Osteoblast (primary cell): ENCODE measurements around the gene AEN. TPM values are rescaled to one million over a fixed set of nuclear protein-coding genes. Genes with fewer than 3 reads are reported as not detected.

Source experiments
- DNase-seq: peaks from one replicate; pipeline ENCODE4 v3.0.0; 2011; ENCODE audit warnings: low spot score, mixed read lengths; ENCODE audit not compliant: insufficient read length; ENCODE audit errors: missing footprints
- H2AFZ ChIP-seq: 2 replicates; pipeline ENCODE4 v1.6.0; 2011; ENCODE audit warnings: mild to moderate bottlenecking, low read length
- H3K27ac ChIP-seq: 2 replicates; pipeline ENCODE4 v1.5.1; 2011; ENCODE audit warnings: mild to moderate bottlenecking, low read depth, low read length, moderate library complexity
- H3K27me3 ChIP-seq: 2 replicates; pipeline ENCODE4 v1.6.0; 2012; ENCODE audit warnings: mild to moderate bottlenecking, control low read depth, inconsistent platforms, low read length, moderate library complexity; ENCODE audit not compliant: insufficient read depth
- H3K36me3 ChIP-seq: 2 replicates; pipeline ENCODE4 v1.5.1; 2011; ENCODE audit warnings: mild to moderate bottlenecking, low read length, control low read depth, moderate library complexity; ENCODE audit not compliant: insufficient read depth
- H3K4me1 ChIP-seq: 2 replicates; pipeline ENCODE4 v1.5.1; 2011; ENCODE audit warnings: mild to moderate bottlenecking, low read length, control low read depth, moderate library complexity; ENCODE audit not compliant: insufficient read depth
- H3K4me2 ChIP-seq: 2 replicates; pipeline ENCODE4 v1.6.0; 2011; ENCODE audit warnings: mild to moderate bottlenecking, low read length; ENCODE audit not compliant: insufficient read depth
- H3K4me3 ChIP-seq: fragments of 200-600 bp; sonication (generic); 3 replicates; pipeline ENCODE4 v1.5.1; 2012; ENCODE audit warnings: mild to moderate bottlenecking, low read length, inconsistent platforms; ENCODE audit not compliant: insufficient read depth
- H3K79me2 ChIP-seq: 2 replicates; pipeline ENCODE4 v1.6.0; 2012; ENCODE audit warnings: mild to moderate bottlenecking, low read length, control low read depth, inconsistent platforms; ENCODE audit not compliant: insufficient read depth
- H3K9me3 ChIP-seq: 2 replicates; pipeline ENCODE4 v1.5.1; 2011; ENCODE audit warnings: low read depth, low read length, control low read depth
- H4K20me1 ChIP-seq: 2 replicates; pipeline ENCODE4 v1.6.0; 2012; ENCODE audit warnings: mild to moderate bottlenecking, low read length, control low read depth; ENCODE audit not compliant: insufficient read depth
- total RNA-seq: library from RNA; depleted of rRNA; stranded (reverse); fragments of >200 nt; gene quantifications from 2 replicates; pipeline ENCODE4 v1.2.3, GENCODE V29; 2012
- TF ChIP-seq, protein P1 (sequence below): IDR thresholded peaks from 2 replicates; pipeline ENCODE4 v1.5.1; 2011; ENCODE audit warnings: mild to moderate bottlenecking, low read depth, low read length, moderate library complexity; ENCODE audit errors: extremely low read depth

Gene AEN
- total RNA-seq, 1 donor, result 46.3 TPM

DNA sequence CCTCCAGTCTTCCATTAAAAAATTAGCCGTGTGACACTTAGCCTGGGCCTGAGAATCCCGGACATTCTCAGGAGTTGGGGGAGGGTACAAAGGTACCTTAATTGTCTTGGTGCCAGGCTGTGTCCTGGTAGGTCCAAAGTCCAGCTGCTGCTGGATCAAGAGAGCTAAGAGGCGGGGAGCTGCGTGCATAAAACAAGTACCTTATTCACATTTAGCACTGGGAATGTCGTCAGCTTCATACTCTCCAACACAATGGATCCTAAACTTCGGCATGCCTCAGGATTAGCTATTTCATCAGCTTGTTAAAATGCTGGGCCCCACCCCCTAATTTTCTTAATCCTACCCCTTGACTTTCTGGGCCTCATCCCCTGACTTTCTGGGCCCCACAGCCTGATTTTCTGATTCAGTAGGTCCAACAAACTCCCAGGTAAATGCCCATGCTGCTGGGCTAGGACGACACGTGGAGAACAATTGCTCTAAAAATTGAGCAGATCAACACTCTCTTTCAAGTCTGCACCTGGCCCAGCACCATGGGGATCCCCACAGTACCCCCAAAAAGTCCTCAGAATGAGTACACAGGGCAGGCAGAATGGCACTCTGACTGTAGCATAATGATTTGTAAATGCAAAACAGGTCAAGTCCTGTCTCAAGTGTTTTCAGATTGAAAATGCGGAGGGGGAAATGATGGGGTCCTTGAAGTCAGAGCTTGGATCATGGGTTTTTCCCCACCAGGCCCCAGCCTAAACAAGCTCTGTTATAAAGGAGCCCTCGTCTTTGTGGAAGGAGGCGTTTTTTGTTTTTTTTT lies 5.6 kb upstream of the AEN start:
- no peak overlapping the region for H2AFZ ChIP-seq
- no peak overlapping the region for H3K4me2 ChIP-seq
- DNase-seq, result no peak
- no peaks in the 10 kb centered on the region for H3K27me3 ChIP-seq
- H3K9me3 ChIP-seq, result no peaks in the 10 kb centered on the region
- no peak overlapping the region for H3K27ac ChIP-seq
- TF ChIP-seq, protein P1, sequence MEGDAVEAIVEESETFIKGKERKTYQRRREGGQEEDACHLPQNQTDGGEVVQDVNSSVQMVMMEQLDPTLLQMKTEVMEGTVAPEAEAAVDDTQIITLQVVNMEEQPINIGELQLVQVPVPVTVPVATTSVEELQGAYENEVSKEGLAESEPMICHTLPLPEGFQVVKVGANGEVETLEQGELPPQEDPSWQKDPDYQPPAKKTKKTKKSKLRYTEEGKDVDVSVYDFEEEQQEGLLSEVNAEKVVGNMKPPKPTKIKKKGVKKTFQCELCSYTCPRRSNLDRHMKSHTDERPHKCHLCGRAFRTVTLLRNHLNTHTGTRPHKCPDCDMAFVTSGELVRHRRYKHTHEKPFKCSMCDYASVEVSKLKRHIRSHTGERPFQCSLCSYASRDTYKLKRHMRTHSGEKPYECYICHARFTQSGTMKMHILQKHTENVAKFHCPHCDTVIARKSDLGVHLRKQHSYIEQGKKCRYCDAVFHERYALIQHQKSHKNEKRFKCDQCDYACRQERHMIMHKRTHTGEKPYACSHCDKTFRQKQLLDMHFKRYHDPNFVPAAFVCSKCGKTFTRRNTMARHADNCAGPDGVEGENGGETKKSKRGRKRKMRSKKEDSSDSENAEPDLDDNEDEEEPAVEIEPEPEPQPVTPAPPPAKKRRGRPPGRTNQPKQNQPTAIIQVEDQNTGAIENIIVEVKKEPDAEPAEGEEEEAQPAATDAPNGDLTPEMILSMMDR, result no peak
- H3K4me1 ChIP-seq, result peaks cover 7% of the 10 kb centered on the region
- H3K4me3 ChIP-seq, result no peak overlapping the region
- no peaks in the 10 kb centered on the region for H4K20me1 ChIP-seq
- H3K79me2 ChIP-seq, result no peaks in the 10 kb centered on the region
- no peaks in the 10 kb centered on the region for H3K36me3 ChIP-seq

DNA sequence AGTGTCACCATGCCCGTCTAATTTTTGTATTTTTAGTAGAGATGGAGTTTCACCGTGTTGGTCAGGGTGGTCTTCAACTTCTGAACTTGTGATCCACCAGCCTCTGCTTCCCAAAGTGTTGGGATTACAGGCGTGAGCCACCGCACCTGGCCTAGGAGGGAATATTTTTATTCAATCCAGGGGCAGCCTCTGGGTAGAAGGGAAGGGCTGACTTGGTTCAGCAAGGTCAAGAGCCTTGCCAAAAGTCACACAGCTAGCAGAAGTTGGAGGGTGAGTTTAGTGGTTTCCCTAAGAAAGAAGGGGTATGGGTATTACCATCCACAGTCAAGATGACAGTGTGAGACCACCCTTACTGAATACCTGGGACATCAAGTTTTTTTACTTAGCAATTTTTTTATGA lies 4.9 kb upstream of the AEN start:
- H3K79me2 ChIP-seq, result peaks cover 5% of the 10 kb centered on the region
- H3K36me3 ChIP-seq, result no peaks in the 10 kb centered on the region
- no peaks in the 10 kb centered on the region for H3K9me3 ChIP-seq
- no peaks in the 10 kb centered on the region for H4K20me1 ChIP-seq
- H3K27me3 ChIP-seq, result no peaks in the 10 kb centered on the region
- no peak overlapping the region for H3K4me3 ChIP-seq
- DNase-seq, result no peak
- no peak overlapping the region for H2AFZ ChIP-seq
- TF ChIP-seq, protein P1, result no peak
- H3K27ac ChIP-seq, result no peak overlapping the region
- H3K4me2 ChIP-seq, result no peak overlapping the region
- peaks cover 11% of the 10 kb centered on the region for H3K4me1 ChIP-seq

DNA sequence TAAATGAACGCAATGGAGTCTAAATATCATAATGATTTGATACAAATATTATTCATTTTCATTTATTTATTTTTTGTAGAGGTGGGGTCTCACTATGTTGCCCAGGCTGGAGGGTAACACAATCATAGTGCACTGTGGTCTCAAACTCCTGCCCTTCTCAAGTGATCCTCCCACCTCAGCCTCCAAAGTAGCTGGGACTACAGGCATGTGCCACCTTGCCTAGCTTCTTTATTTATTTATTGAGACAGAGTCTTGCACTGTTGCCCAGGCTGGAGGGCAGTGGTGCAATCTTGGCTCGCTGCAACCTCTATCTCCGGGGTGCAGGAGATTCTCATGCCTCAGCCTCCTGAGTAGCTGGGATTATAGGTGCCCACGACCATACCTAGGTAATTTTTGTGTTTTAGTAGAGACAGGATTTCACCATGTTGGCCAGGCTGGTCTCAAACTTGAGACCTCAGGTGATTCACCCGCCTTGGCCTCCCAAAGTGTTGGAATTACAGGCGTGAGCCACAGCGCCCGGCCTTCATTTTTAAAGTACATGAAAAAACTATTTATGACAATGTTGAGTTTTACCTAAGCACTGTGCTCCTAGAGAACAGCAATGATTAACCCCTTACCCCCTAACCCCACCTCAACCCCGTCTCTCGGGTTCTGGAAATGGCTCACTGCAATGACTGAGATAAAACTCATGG lies 4.0 kb upstream of the AEN start:
- H3K36me3 ChIP-seq, result no peaks in the 10 kb centered on the region
- no peak overlapping the region for H2AFZ ChIP-seq
- no peaks in the 10 kb centered on the region for H3K27me3 ChIP-seq
- H3K4me1 ChIP-seq, result peaks cover 12% of the 10 kb centered on the region
- no peak overlapping the region for H3K4me2 ChIP-seq
- no peak overlapping the region for H3K27ac ChIP-seq
- peaks cover 3% of the 10 kb centered on the region for H4K20me1 ChIP-seq
- H3K79me2 ChIP-seq, result peaks cover 14% of the 10 kb centered on the region
- no peak for DNase-seq
- no peak overlapping the region for H3K4me3 ChIP-seq
- TF ChIP-seq, protein P1, result no peak
- H3K9me3 ChIP-seq, result no peaks in the 10 kb centered on the region

- H3K27ac ChIP-seq, result no peak overlapping the region
- no peaks in the 10 kb centered on the region for H3K36me3 ChIP-seq
- H3K9me3 ChIP-seq, result no peaks in the 10 kb centered on the region
- no peak overlapping the region for H2AFZ ChIP-seq
- no peak overlapping the region for H3K4me2 ChIP-seq
- no peak for DNase-seq
- peaks cover 7% of the 10 kb centered on the region for H4K20me1 ChIP-seq
- TF ChIP-seq, protein P1, result no peak
- H3K4me1 ChIP-seq, result peaks cover 17% of the 10 kb centered on the region
- H3K27me3 ChIP-seq, result no peaks in the 10 kb centered on the region
- H3K4me3 ChIP-seq, result no peak overlapping the region
- H3K79me2 ChIP-seq, result peaks cover 21% of the 10 kb centered on the region
Observed at GRCh38 chr15:88617790-88618189, 3.4 kb upstream of the AEN start.
